ENCODE results near the gene OR10K1.

OR10K1 gene

GRCh38 chr1:158507511-158507910 lies 45.9 kb downstream of the OR10K1 start:
- CTCF ChIA-PET: no interaction called here
- DNase-seq (ENCODE audit: extremely low spot score): no peak
- TF ChIP-seq, protein P1, sequence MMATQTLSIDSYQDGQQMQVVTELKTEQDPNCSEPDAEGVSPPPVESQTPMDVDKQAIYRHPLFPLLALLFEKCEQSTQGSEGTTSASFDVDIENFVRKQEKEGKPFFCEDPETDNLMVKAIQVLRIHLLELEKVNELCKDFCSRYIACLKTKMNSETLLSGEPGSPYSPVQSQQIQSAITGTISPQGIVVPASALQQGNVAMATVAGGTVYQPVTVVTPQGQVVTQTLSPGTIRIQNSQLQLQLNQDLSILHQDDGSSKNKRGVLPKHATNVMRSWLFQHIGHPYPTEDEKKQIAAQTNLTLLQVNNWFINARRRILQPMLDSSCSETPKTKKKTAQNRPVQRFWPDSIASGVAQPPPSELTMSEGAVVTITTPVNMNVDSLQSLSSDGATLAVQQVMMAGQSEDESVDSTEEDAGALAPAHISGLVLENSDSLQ (IDR thresholded peaks at IDR 0.05): no peak
- TF ChIP-seq ARNT (IDR thresholded peaks at IDR 0.05) (no peak), ZNF384 (IDR thresholded peaks at IDR 0.05) (no peak), ELF4 (IDR thresholded peaks at IDR 0.05) (no peak), TARDBP (IDR thresholded peaks at IDR 0.05) (no peak), NFRKB (IDR thresholded peaks at IDR 0.05) (no peak), CTBP1 (IDR thresholded peaks at IDR 0.05; ENCODE audit: borderline replicate concordance) (no peak)

GRCh38 chr1:158509471-158510156 lies 48.0 kb downstream of the OR10K1 start:
- no peak for TF ChIP-seq LEF1 (IDR thresholded peaks at IDR 0.05; ENCODE audit: borderline replicate concordance)
- no peak for TF ChIP-seq ZNF384 (IDR thresholded peaks at IDR 0.05)
- ChIA-PET POLR2A (no interaction called here), CTCF (no interaction called here)
- no peak for DNase-seq (ENCODE audit: extremely low spot score)

More at GRCh38 chr1:158507511-158507910, 45.9 kb downstream of the OR10K1 start:
- POLR2A ChIA-PET: no interaction called here

- POLR2A ChIA-PET: no interaction called here
- no peak for DNase-seq (ENCODE audit: extremely low spot score)
- TF ChIP-seq BHLHE40 (IDR thresholded peaks at IDR 0.05; ENCODE audit: borderline replicate concordance): no peak
- no peak for TF ChIP-seq SUZ12 (IDR thresholded peaks at IDR 0.05)
- TF ChIP-seq FOXK2 (IDR thresholded peaks at IDR 0.05): no peak
- TF ChIP-seq ELF4 (IDR thresholded peaks at IDR 0.05): no peak
- no peak for TF ChIP-seq HDGF (IDR thresholded peaks at IDR 0.05; ENCODE audit: borderline replicate concordance)
- TF ChIP-seq, protein P1 (IDR thresholded peaks at IDR 0.05): no peak
- no peak for TF ChIP-seq NFRKB (IDR thresholded peaks at IDR 0.05)
- no peak for TF ChIP-seq FOXM1 (IDR thresholded peaks at IDR 0.05; ENCODE audit: borderline replicate concordance)
- TF ChIP-seq CTBP1 (IDR thresholded peaks at IDR 0.05; ENCODE audit: borderline replicate concordance): no peak
- TF ChIP-seq LEF1 (IDR thresholded peaks at IDR 0.05; ENCODE audit: borderline replicate concordance): no peak
- TF ChIP-seq FOXA1 (IDR thresholded peaks at IDR 0.05): no peak
- TF ChIP-seq ZNF384 (IDR thresholded peaks at IDR 0.05): no peak
- TF ChIP-seq L3MBTL2 (conservative IDR thresholded peaks at IDR 0.05): no peak
- no peak for TF ChIP-seq ARNT (IDR thresholded peaks at IDR 0.05)
- TF ChIP-seq TARDBP (IDR thresholded peaks at IDR 0.05): no peak
- CTCF ChIA-PET: no interaction called here
These were observed 55.3 kb downstream of the OR10K1 start for GRCh38 chr1:158516966-158517365.

Data from HEK293T (cell line).